ENCODE measurements around the gene ARFIP1.
"Not testable (repeated sequence)": the region's sequence is repeated elsewhere in the genome, so short reads cannot be mapped to it uniquely, and the experiment has no call there.

The ARFIP1 gene

GRCh38 chr4:152843481-152844090, 63.8 kb downstream of the ARFIP1 start:
- no peak for DNase-seq (ENCODE audit: low read depth in 2 of 2)

DNA sequence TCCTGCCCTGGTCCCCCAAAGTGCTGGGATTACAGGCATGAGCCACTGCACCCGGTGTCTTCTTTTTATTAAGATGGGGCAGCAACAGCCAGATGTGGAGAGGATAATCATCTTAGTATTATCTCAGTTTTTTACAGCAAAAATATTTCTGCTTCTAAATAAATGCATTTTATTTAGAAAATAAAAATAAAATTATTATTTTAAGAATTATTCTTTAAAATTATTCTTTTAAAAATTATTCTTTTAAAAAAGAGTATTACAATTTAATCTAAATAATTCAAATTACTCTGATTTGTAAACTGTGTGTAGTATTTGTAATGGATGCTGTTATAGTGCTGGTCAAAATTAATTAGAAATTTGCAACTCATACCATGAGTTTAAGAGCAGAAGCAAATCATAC, 67.6 kb downstream of the ARFIP1 start:
- DNase-seq (ENCODE audit: low read depth in 2 of 2) = no peak

DNA sequence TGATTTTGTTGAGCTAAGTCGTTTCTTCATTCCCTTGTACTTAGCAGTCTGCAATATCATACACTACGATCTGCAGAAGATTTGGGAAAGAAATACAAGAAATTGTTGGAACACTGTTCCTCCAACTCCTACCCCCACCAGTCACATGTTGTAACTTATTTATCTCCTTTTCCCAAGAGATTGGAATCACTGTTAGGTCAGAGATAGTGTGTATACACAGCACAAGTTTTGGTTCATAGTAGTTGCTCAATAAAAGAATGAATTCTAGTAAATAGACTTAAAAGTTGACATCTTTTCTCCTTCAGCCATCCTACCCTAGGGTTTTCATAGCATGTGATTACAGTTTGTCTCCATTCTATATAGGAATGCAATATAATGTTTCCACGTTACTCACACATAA, 68.8 kb downstream of the ARFIP1 start:
- no peak for DNase-seq (ENCODE audit: low read depth in 2 of 2)

DNA sequence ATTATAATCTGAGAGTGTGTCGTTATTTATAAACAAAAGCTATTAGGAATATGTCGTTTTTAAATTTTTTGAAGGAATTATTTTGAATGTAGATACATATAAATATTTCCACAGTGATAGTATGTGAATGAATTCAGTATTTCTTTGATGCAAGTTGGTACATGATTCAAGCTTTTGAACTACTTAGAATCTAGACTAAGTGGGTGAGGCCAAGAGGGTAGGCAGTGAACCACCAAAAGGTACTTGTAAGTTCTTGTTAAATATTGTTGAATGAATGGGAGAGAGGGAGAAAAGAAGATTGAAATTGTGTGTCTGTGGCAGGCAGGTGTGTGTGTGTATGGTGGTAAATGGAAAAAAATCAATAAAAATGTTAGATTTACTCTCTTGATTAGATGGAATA, 69.6 kb downstream of the ARFIP1 start:
- DNase-seq (ENCODE audit: low read depth in 2 of 2) = no peak

GRCh38 chr4:152850377-152850776, 70.6 kb downstream of the ARFIP1 start:
- peak; percentile 4 to 5 for DNase-seq (ENCODE audit: low read depth in 2 of 2)

GRCh38 chr4:152851226-152851625, 71.5 kb downstream of the ARFIP1 start:
- no peak for DNase-seq (ENCODE audit: low read depth in 2 of 2)

- DNase-seq (ENCODE audit: low read depth in 2 of 2) = no peak
These were observed 73.5 kb downstream of the ARFIP1 start for GRCh38 chr4:152853293-152853692.

DNA sequence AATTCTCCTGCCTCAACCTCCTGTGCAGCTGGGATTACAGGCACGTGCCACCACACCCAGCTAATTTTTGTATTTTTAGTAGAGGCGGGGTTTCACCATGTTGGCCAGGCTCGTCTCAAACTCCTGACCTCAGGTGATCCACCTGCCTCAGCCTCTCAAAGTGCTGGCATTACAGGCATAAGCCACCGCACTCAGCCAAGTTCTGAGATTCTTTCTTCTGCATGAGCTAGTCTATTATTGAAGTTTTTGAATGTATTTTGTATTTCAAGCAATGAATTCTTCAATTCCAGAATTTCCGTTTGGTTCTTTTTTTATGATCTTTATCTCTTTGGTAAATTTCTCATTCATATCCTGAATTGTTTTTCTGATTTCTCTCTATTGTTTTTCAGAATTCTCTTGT, 74.3 kb downstream of the ARFIP1 start:
- DNase-seq (ENCODE audit: low read depth in 2 of 2) = not testable (repeated sequence)

GRCh38 chr4:152856960-152857359, 77.2 kb downstream of the ARFIP1 start:
- DNase-seq (ENCODE audit: low read depth in 2 of 2) = no peak

GRCh38 chr4:152858934-152859333, 79.2 kb downstream of the ARFIP1 start:
- no peak for DNase-seq (ENCODE audit: low read depth in 2 of 2)

GRCh38 chr4:152860046-152860445, 80.3 kb downstream of the ARFIP1 start:
- no peak for DNase-seq (ENCODE audit: low read depth in 2 of 2)

DNA sequence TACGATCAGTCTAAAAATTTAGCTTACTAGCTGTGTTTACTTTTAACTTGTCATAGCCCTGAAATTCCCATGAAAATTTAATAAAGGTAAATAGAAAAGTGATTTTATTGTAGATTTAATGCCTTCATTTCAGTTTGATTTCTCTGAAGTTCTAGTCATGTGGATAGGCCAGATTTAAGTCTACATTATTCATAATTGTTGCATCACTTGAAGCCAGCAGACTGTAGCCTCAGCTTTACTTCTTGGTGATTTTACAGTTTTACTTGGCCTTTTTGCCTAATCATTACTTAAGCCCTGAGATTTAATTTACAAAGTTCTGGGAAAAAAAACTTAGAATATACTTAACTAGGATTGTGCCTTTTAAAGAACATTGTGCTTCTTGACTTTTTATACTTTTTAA, 82.9 kb downstream of the ARFIP1 start:
- no peak for DNase-seq (ENCODE audit: low read depth in 2 of 2)

GRCh38 chr4:152864361-152864760, 84.6 kb downstream of the ARFIP1 start:
- no peak for DNase-seq (ENCODE audit: low read depth in 2 of 2)

DNA sequence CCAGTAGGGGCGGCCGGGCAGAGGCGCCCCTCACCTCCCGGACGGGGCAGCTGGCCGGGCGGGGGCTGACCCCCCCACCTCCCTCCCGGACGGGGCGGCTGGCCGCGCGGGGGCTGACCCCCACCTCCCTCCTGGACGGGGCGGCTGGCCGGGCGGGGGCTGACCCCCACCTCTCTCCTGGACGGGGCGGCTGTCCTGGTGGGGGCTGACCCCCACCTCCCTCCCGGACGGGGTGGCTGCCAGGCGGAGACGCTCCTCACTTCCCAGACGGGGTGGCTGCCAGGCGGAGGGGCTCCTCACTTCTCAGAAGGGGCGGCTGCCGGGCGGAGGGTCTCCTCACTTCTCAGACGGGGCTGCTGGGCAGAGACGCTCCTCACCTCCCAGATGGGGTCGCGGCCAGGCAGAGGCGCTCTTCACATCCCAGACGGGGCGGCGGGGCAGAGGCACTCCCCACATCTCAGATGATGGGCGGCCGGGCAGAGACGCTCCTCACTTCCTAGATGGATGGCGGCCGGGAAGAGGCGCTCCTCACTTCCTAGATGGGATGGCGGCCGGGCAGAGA, 86.8 kb downstream of the ARFIP1 start:
- DNase-seq (ENCODE audit: low read depth in 2 of 2) = not testable (repeated sequence)

DNA sequence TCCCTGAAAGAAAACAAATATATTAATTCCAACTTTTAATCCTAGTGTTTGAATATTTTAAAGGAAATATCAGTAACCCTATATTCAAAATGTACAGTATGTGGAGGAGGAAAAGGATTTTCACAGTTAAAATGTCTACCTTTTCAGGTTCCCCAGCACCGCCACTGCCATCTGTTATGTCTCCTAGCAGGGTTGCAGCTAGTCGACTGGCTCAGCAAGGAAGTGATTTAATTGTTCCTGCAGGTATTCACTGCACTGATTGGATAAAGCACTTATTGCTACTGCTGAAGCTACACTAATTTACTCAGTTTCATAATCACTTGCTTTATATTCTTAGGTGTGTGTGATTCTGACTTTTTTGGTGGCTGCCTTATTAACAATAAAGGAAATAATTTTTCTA, 90.9 kb downstream of the ARFIP1 start:
- no peak for DNase-seq (ENCODE audit: low read depth in 2 of 2)

DNA sequence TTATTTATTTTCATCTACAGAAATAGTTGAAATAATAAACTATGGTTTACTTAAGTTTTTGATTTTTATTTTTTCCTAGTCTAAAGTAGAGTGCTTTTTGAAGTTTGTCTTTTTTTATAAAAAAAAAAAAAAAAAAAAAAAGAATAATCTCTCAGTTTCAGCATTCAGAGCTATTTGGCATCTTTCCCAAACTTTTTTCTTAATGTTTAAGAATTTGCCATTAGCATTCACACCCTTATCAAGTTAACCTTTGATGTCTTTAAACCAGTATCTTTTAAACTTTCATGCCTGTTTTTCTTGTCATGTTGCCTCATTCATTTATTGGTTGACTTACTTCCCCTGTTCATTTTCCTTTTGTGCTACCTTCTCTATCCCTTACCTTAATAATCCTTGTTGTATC, 95.5 kb downstream of the ARFIP1 start:
- DNase-seq (ENCODE audit: low read depth in 2 of 2) = no peak

- DNase-seq (ENCODE audit: low read depth in 2 of 2) = no peak
These were observed 98.1 kb downstream of the ARFIP1 start for GRCh38 chr4:152877868-152878267.

DNA sequence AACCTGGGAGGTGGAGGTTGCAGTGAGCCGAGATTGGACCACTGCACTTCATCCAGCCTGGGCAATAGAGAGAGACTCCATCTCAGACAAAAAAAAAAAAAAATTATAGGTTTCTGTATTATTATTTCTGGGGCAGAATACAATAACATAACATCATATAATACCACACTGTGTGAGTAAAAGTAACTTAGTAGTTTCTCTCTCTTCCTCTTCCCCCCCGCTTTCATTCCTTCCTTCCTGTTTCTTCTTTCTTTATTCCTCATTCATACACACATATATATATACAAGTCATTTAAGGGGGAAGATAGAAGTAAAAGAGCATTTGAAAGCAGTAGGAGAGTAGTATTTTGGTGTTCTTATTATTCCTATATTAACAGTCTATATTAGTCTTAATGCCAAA, 100.5 kb downstream of the ARFIP1 start:
- no peak for DNase-seq (ENCODE audit: low read depth in 2 of 2)

GRCh38 chr4:152881974-152882373, 102.2 kb downstream of the ARFIP1 start:
- no peak for DNase-seq (ENCODE audit: low read depth in 2 of 2)

- DNase-seq (ENCODE audit: low read depth in 2 of 2) = no peak
These were observed 105.4 kb downstream of the ARFIP1 start for GRCh38 chr4:152885185-152885584.

- no peak for DNase-seq (ENCODE audit: low read depth in 2 of 2)
These were observed 106.4 kb downstream of the ARFIP1 start for GRCh38 chr4:152886201-152886600.

GRCh38 chr4:152887981-152888380, 108.2 kb downstream of the ARFIP1 start:
- DNase-seq (ENCODE audit: low read depth in 2 of 2) = no peak

- DNase-seq (ENCODE audit: low read depth in 2 of 2) = no peak
These were observed 113.2 kb downstream of the ARFIP1 start for GRCh38 chr4:152892974-152893373.

DNA sequence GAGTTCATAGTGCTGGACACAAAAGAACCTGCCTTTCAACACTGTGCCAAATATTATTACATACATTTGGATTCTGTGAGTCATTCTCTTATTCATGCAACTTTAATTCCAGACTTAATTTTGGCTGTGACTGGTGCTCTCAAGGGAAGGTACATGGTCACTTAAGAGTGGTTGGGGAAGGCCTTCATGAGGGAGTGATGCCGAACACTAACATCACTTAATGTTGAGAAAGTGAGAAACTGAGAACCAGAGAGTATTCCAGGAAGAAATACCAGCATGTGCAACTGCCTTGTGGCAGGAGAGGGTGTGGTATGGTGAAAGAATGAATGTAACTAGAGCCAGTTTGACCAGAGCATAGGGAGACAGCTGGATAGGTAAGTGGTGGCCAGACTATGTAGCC, 114.9 kb downstream of the ARFIP1 start:
- DNase-seq (ENCODE audit: low read depth in 2 of 2) = no peak
